Progenitor cell of endocrine pancreas (in vitro differentiated cells): ENCODE measurements around the gene TGFB2. TPM values are rescaled to one million over a fixed set of nuclear protein-coding genes. Genes with fewer than 3 reads are reported as not detected.
A peak's percentile ranks its signal among the peaks of the same experiment; 100 is the strongest.

Experiments used
- DNase-seq: peaks from one replicate; pipeline ENCODE4 v3.0.0; 2021; ENCODE audit warnings: low spot score; ENCODE audit not compliant: unreplicated experiment
- H3K27ac Mint-ChIP-seq: 2 replicates; pipeline ENCODE4 v1.8.0; 2021; ENCODE audit warnings: mild to moderate bottlenecking, moderate library complexity, mixed read lengths
- H3K27me3 Mint-ChIP-seq: 2 replicates; pipeline ENCODE4 v1.8.0; 2021; ENCODE audit warnings: mixed read lengths
- H3K36me3 Mint-ChIP-seq: 2 replicates; pipeline ENCODE4 v1.8.0; 2022; ENCODE audit warnings: mixed read lengths; ENCODE audit not compliant: insufficient read depth
- H3K4me1 Mint-ChIP-seq: 2 replicates; pipeline ENCODE4 v1.8.0; 2021; ENCODE audit warnings: low read depth, mixed read lengths
- H3K4me3 Mint-ChIP-seq: 2 replicates; pipeline ENCODE4 v1.8.0; 2021; ENCODE audit warnings: low read depth, mild to moderate bottlenecking, moderate library complexity, mixed read lengths
- H3K9me3 Mint-ChIP-seq: 2 replicates; pipeline ENCODE4 v1.8.0; 2021; ENCODE audit warnings: low read depth, mixed read lengths
- CTCF ChIP-seq: fragments of 200-600 bp; sonication (generic); IDR thresholded peaks from one replicate; pipeline ENCODE4 v1.5.0; 2021; ENCODE audit warnings: antibody characterized with exemption, mild to moderate bottlenecking; ENCODE audit not compliant: unreplicated experiment
- total RNA-seq: library from RNA; stranded (reverse); gene quantifications from 2 replicates; pipeline ENCODE4 v1.2.1, GENCODE V29; 2021

TGFB2 gene
- total RNA-seq, 1 donor from 2014 or later = 26.4 TPM

DNA sequence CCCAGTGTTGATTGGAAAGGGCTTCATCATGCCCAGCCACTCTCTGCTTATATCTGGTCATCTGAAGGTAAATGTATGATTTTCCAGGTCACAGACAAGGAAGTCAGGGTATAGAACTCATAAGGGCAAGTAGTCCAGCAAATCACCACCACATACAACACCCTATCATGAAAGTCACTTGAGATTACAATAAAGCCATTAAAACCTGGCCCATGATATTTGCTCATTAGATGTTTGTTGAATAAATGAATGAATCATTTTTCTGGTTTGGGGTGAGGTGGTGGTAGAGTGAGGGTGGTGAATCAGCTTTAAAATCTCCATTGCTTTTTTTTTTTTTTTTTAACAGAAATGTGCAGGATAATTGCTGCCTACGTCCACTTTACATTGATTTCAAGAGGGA, 91.9 kb downstream of the TGFB2 start:
- TF ChIP-seq CTCF = no peak
- no peak for DNase-seq
- Mint-ChIP-seq H3K4me3 (no peak overlapping the region), H3K9me3 (no peaks in the 10 kb centered on the region), H3K27ac (no peak overlapping the region), H3K36me3 (peaks cover 36% of the 10 kb centered on the region), H3K4me1 (peaks cover 1% of the 10 kb centered on the region), H3K27me3 (no peaks in the 10 kb centered on the region)

DNA sequence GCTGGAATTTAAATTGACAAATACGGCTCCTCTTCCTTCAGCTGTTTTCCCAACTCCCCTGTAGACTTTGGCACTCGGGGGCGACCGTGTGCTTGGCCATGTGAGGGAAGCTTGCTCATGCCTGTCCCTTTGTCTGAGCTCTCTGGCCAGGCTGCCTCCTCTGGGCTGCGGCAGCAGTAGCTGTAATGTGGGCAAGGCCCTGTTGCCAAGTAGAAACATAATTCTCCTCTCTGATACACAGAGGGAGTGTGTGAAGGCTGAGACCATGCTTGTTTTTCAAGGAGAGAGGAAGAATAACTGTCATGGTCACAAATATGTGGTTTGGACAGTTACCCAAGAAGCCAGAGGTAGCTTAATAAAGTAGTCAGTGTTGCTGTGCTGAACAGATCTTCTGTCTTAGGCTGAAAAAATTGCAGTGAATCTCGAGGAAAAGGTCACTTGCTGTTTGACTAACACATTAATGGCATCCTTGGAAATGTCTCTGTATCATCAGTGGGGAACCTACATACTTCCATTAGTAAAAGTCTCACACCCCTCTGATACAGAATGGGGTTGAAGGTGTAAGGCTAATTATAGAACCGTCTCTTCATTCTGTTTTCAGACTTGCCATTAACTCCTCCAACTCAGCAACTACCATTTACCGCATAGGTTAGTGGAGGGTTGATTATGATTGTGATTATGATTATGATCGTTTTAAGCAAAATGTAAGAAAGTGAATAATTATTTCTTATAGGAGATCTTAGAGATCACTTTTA, 94.6 kb downstream of the TGFB2 start:
- Mint-ChIP-seq H3K36me3 (peaks cover 34% of the 10 kb centered on the region), H3K27me3 (no peaks in the 10 kb centered on the region), H3K4me1 (peaks cover 1% of the 10 kb centered on the region), H3K4me3 (no peak overlapping the region), H3K9me3 (no peaks in the 10 kb centered on the region), H3K27ac (peak overlapping the region; percentile 86)
- no peak for DNase-seq
- no peak for TF ChIP-seq CTCF

DNA sequence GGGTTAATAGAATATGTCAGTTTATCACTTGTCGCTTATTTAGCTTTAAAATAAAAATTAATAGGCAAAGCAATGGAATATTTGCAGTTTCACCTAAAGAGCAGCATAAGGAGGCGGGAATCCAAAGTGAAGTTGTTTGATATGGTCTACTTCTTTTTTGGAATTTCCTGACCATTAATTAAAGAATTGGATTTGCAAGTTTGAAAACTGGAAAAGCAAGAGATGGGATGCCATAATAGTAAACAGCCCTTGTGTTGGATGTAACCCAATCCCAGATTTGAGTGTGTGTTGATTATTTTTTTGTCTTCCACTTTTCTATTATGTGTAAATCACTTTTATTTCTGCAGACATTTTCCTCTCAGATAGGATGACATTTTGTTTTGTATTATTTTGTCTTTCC, 98.1 kb downstream of the TGFB2 start:
- no peaks in the 10 kb centered on the region for H3K9me3 Mint-ChIP-seq
- H3K27ac Mint-ChIP-seq = no peak overlapping the region
- no peak for TF ChIP-seq CTCF
- H3K4me3 Mint-ChIP-seq = no peak overlapping the region
- peaks cover 16% of the 10 kb centered on the region for H3K36me3 Mint-ChIP-seq
- peaks cover 1% of the 10 kb centered on the region for H3K4me1 Mint-ChIP-seq
- no peak for DNase-seq
- no peaks in the 10 kb centered on the region for H3K27me3 Mint-ChIP-seq

- peaks cover 1% of the 10 kb centered on the region for H3K4me1 Mint-ChIP-seq
These were observed 99.0 kb downstream of the TGFB2 start for GRCh38 chr1:218444173-218444572.

DNA sequence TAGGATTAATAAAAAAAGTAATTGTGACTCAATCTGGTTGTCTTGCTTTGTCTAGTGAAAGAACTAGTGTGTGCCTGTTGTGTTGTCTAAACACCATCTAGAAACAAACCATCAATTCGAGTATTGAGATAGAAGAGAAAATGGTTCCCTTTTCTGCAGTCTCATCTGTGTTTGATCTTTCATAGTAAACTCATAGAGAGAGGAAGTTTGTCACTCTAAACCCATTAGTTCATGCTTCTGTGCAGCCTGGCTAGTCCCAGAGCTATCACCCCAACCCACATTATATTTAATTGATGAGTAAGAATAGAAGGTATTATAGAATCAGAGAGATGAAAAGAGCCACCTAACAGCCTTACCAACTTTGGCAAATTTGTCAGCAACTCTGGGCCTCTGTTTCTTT, 99.5 kb downstream of the TGFB2 start:
- no peaks in the 10 kb centered on the region for H3K27me3 Mint-ChIP-seq
- DNase-seq = no peak
- peaks cover 8% of the 10 kb centered on the region for H3K9me3 Mint-ChIP-seq
- no peak for TF ChIP-seq CTCF
- peaks cover under 1% of the 10 kb centered on the region for H3K4me1 Mint-ChIP-seq
- H3K36me3 Mint-ChIP-seq = peaks cover 9% of the 10 kb centered on the region
- H3K4me3 Mint-ChIP-seq = no peak overlapping the region
- no peak overlapping the region for H3K27ac Mint-ChIP-seq

More at GRCh38 chr1:218444173-218444572, 99.0 kb downstream of the TGFB2 start:
- H3K27ac Mint-ChIP-seq = no peak overlapping the region
- H3K4me3 Mint-ChIP-seq = no peak overlapping the region
- H3K27me3 Mint-ChIP-seq = no peaks in the 10 kb centered on the region
- H3K36me3 Mint-ChIP-seq = peaks cover 12% of the 10 kb centered on the region
- no peak for DNase-seq
- peaks cover 6% of the 10 kb centered on the region for H3K9me3 Mint-ChIP-seq
- TF ChIP-seq CTCF = no peak
